SH-SY5Y (cell line): ENCODE results near the gene TTI1.

Experiments
- GATA2 ChIP-seq: IDR thresholded peaks from 2 replicates; pipeline ENCODE4 v1.6.1; 2011; ENCODE audit warnings: mild to moderate bottlenecking, low read depth, low read length
- GATA3 ChIP-seq: IDR thresholded peaks from 2 replicates; pipeline ENCODE4 v1.6.1; 2011; ENCODE audit warnings: low read depth, mild to moderate bottlenecking, low read length, moderate library complexity

GRCh38 chr20:38040276-38040675, 7.0 kb upstream of the TTI1 start:
- TF ChIP-seq GATA3 (no peak), GATA2 (no peak)
